B cell (primary cell): ENCODE data around the gene QSOX1. TPM values are rescaled to one million over a fixed set of nuclear protein-coding genes. Genes with fewer than 3 reads are reported as not detected.

Source experiments
- ATAC-seq: fragments of 200-7000 bp; cut with Tn5 transposase; one replicate; pipeline ENCODE4 v1.10.0; 2021; ENCODE audit warnings: low read depth, mild to moderate bottlenecking, moderate number of reproducible peaks, moderate library complexity
- CTCF ChIA-PET: fragments of 350-600 bp; sonication (Branson Sonifier 250); formaldehyde crosslinking; loops from one replicate; lab custom pipeline; 2021; ENCODE audit warnings: antibody characterized with exemption, inconsistent platforms; lab: Charles Lee
- POLR2A ChIA-PET: fragments of 350-600 bp; sonication (Branson Sonifier 250); formaldehyde crosslinking; loops from one replicate; lab custom pipeline; 2021; ENCODE audit warnings: antibody characterized with exemption; lab: Charles Lee
- DNase-seq: peaks from one replicate; pipeline ENCODE4 v3.0.0; 2013
- H2AFZ ChIP-seq: 2 replicates; pipeline ENCODE4 v1.6.1; 2012; ENCODE audit warnings: mild to moderate bottlenecking, low read depth, low read length; ENCODE audit not compliant: insufficient read depth, poor library complexity, severe bottlenecking
- H3K27ac ChIP-seq, 2 donors: 1 replicate in 1 of 2; 2 replicates in 1 of 2; pipeline ENCODE4 v1.5.1; 2012 to 2013; ENCODE audit warnings: low read length in 2 of 2, mild to moderate bottlenecking in 2 of 2, moderate library complexity in 1 of 2
- H3K27me3 ChIP-seq, 4 experiments: fragments of 200-600 bp in 1 of 4; sonication (generic) in 1 of 4; replicated peaks in 1 of 4; 1 replicate in 2 of 4; 2 replicates in 2 of 4; pipeline versions ENCODE4 v1.6.1 to v1.7.0; 2013 to 2016; ENCODE audit warnings: low read length in 3 of 4, mild to moderate bottlenecking in 2 of 4, mixed read lengths in 1 of 4, moderate library complexity in 1 of 4; ENCODE audit not compliant: insufficient read depth in 4 of 4, control insufficient read depth in 3 of 4; ENCODE audit errors: control extremely low read depth in 1 of 4
- H3K36me3 ChIP-seq, 2 experiments: replicated peaks in 1 of 2; 1 replicate in 1 of 2; 2 replicates in 1 of 2; pipeline versions ENCODE4 v1.6.1 to v1.7.1; 2013; ENCODE audit warnings: low read length in 1 of 2; ENCODE audit not compliant: insufficient read depth in 2 of 2, control insufficient read depth in 1 of 2; ENCODE audit errors: control extremely low read depth in 1 of 2, extremely low read depth in 1 of 2
- H3K4me1 ChIP-seq, 2 donors: fragments of 200-600 bp in 1 of 2; sonication (generic) in 1 of 2; 1 replicate in 1 of 2; 2 replicates in 1 of 2; pipeline versions ENCODE4 v1.5.1 to v1.6.1; 2013 to 2017; ENCODE audit warnings: low read length in 2 of 2; ENCODE audit not compliant: control insufficient read depth in 2 of 2, insufficient read depth in 2 of 2
- H3K4me2 ChIP-seq: replicated peaks from 2 replicates; pipeline ENCODE3; 2012; ENCODE audit warnings: mild to moderate bottlenecking, low read depth, low read length; ENCODE audit not compliant: poor library complexity, severe bottlenecking
- H3K4me3 ChIP-seq, 5 experiments: fragments of 200-600 bp in 1 of 5; sonication (generic) in 1 of 5; 1 replicate in 3 of 5; 2 replicates in 2 of 5; pipeline versions ENCODE4 v1.5.1 to v1.7.0; 2011 to 2016; ENCODE audit warnings: low read length in 4 of 5, mild to moderate bottlenecking in 4 of 5, low read depth in 2 of 5, control low read depth in 1 of 5, moderate library complexity in 1 of 5; ENCODE audit not compliant: insufficient read depth in 1 of 5; ENCODE audit errors: control extremely low read depth in 1 of 5, extremely low read depth in 1 of 5
- H3K79me2 ChIP-seq: fragments of 200-600 bp; sonication (generic); one replicate; pipeline ENCODE4 v1.6.0; 2016; ENCODE audit warnings: low read length; ENCODE audit not compliant: control insufficient read depth, insufficient read depth
- H3K9ac ChIP-seq: fragments of 200-600 bp; sonication (generic); 2 replicates; pipeline ENCODE4 v1.6.1; 2017; ENCODE audit warnings: mild to moderate bottlenecking, low read length, moderate library complexity
- H3K9me3 ChIP-seq, 3 donors: one replicate each; pipeline versions ENCODE4 v1.6.1 to v1.7.1; 2013; ENCODE audit warnings: low read length in 2 of 3; ENCODE audit not compliant: control insufficient read depth in 2 of 3, insufficient read depth in 1 of 3; ENCODE audit errors: control extremely low read depth in 1 of 3
- H4K20me1 ChIP-seq: 2 replicates; pipeline ENCODE4 v1.6.0; 2012; ENCODE audit warnings: mild to moderate bottlenecking, low read length; ENCODE audit not compliant: insufficient read depth, control insufficient read depth, poor library complexity, severe bottlenecking
- H3K27ac Mint-ChIP-seq: one replicate; pipeline ENCODE4 v1.8.0; 2021; ENCODE audit warnings: mixed read lengths
- H3K27me3 Mint-ChIP-seq: one replicate; pipeline ENCODE4 v1.8.0; 2021; ENCODE audit warnings: mixed read lengths
- H3K4me1 Mint-ChIP-seq: one replicate; pipeline ENCODE4 v1.8.0; 2021; ENCODE audit warnings: mixed read lengths
- H3K4me3 Mint-ChIP-seq: one replicate; pipeline ENCODE4 v1.8.0; 2021; ENCODE audit warnings: mixed read lengths
- H3K9me3 Mint-ChIP-seq: one replicate; pipeline ENCODE4 v1.8.0; 2022; ENCODE audit warnings: mixed read lengths; ENCODE audit not compliant: insufficient read depth
- EZH2 ChIP-seq: IDR thresholded peaks from 2 replicates; pipeline ENCODE4 v1.6.1; 2012; ENCODE audit warnings: borderline replicate concordance, low read depth, mild to moderate bottlenecking, moderate library complexity, low read length; ENCODE audit not compliant: insufficient read depth, poor library complexity, severe bottlenecking
- WGBS: methylation state at CpG from one replicate; pipeline ENCODE4 v1.1.5; 2013; ENCODE audit warnings: missing lambda C conversion rate; ENCODE audit not compliant: insufficient coverage; 5-methylcytosine and 5-hydroxymethylcytosine counted together
- intact Hi-C: fragments of 100-400 bp; cut with micrococcal nuclease; formaldehyde crosslinking; loops from one replicate; pipeline ENCODE4 v1.10.0; 2022
- polyA plus RNA-seq: library from polyadenylated mRNA; depleted of rRNA; stranded (reverse); fragments of >200 nt; gene quantifications from 2 replicates; pipeline ENCODE4 v1.2.3, GENCODE V29; 2012
- total RNA-seq, 2 donors: library from RNA; stranded (reverse); fragments of 120-200 nt in 1 of 2; gene quantifications; 1 replicate in 1 of 2; 2 replicates in 1 of 2; pipeline versions ENCODE4 v1.2.3 to v1.2.4, GENCODE V29; 2013 to 2022
- TF ChIP-seq, protein P1 (sequence below): fragments of 200-600 bp; IDR thresholded peaks from one replicate; pipeline ENCODE4 v1.8.0; 2022; ENCODE audit warnings: antibody characterized with exemption, mild to moderate bottlenecking

Gene QSOX1
- total and polyA plus RNA-seq, 2 donors (not counting 1 experiment from before 2014, with no cell fraction given), result 11.4 to 20.6 TPM

DNA sequence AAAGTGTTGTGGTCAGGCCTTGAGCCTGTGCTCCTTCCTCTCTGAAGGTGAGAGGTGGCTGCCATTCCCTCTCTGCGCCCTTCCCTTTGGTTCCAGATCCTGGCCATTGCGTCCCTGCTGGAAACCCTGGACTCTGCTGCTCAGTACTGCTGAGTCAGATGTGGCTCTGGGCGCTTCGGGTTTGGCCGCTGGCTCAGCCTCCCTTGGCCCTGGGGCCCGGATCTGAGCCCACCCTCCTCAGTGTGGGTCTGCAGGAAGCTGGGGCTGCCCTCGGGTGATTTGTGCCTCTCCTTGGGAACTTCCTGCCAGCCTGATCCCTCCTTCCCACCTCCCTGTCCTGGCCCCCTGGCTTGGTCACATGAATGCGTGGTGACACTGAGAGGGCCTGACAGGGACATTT lies 32.2 kb downstream of the QSOX1 start:
- WGBS, result 71% methylated on average over 8 of the region's 8 CpGs
- H2AFZ ChIP-seq, result no peak overlapping the region
- H3K27ac Mint-ChIP-seq, result no peak overlapping the region
- no peak overlapping the region for H3K4me3 Mint-ChIP-seq
- no peak overlapping the region for H3K27ac ChIP-seq
- H3K79me2 ChIP-seq, result no peaks in the 10 kb centered on the region
- H3K36me3 ChIP-seq, result peaks cover 0 to 20% of the 10 kb centered on the region in 2 experiments
- no peaks in the 10 kb centered on the region for H3K4me1 ChIP-seq
- H3K27me3 Mint-ChIP-seq, result no peaks in the 10 kb centered on the region
- ChIA-PET POLR2A (no interaction called here), CTCF (interaction anchor here (4.3 kb wide), 1 partner anchor 8 kb away, joined by 34 read pairs; no protein-coding TSS in a partner anchor)
- no peak overlapping the region for H3K9ac ChIP-seq
- no peaks in the 10 kb centered on the region for H4K20me1 ChIP-seq
- H3K27me3 ChIP-seq, result no peaks in the 10 kb centered on the region
- no peak for DNase-seq
- TF ChIP-seq EZH2, result no peak
- TF ChIP-seq, protein P1, sequence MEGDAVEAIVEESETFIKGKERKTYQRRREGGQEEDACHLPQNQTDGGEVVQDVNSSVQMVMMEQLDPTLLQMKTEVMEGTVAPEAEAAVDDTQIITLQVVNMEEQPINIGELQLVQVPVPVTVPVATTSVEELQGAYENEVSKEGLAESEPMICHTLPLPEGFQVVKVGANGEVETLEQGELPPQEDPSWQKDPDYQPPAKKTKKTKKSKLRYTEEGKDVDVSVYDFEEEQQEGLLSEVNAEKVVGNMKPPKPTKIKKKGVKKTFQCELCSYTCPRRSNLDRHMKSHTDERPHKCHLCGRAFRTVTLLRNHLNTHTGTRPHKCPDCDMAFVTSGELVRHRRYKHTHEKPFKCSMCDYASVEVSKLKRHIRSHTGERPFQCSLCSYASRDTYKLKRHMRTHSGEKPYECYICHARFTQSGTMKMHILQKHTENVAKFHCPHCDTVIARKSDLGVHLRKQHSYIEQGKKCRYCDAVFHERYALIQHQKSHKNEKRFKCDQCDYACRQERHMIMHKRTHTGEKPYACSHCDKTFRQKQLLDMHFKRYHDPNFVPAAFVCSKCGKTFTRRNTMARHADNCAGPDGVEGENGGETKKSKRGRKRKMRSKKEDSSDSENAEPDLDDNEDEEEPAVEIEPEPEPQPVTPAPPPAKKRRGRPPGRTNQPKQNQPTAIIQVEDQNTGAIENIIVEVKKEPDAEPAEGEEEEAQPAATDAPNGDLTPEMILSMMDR, result no peak
- no peaks in the 10 kb centered on the region for H3K4me1 Mint-ChIP-seq
- H3K9me3 Mint-ChIP-seq, result no peaks in the 10 kb centered on the region
- intact Hi-C loops, result no loop called here
- no peaks in the 10 kb centered on the region for H3K9me3 ChIP-seq
- no peak overlapping the region for H3K4me2 ChIP-seq
- H3K4me3 ChIP-seq, result no peak overlapping the region
- no peak for ATAC-seq

DNA sequence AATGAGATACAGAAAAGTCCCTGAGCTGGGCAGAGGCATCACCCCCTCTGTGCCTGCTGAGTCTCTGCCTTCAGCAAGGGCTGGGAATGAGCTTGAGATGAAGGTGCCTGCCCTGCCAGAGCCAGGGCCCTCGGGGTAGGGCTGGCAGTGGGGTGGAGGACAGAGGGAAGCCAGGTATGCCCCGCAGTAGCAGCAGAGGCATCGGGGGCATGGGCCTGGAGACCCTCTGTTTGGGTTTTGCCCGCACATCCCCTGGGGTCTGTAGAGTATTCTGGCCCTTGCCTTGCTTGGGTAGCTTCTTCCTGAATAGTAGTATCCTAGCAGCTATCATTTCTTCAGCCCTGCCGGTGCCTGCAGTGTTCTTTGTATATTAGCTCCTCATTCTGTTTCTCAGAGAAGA lies 33.0 kb downstream of the QSOX1 start:
- intact Hi-C loops, result loop anchor here (2.0 kb wide), 1 partner anchor 295 kb away; no protein-coding TSS in a partner anchor
- H3K27me3 ChIP-seq, result no peaks in the 10 kb centered on the region
- H3K4me2 ChIP-seq, result no peak overlapping the region
- H3K27me3 Mint-ChIP-seq, result no peaks in the 10 kb centered on the region
- H3K36me3 ChIP-seq, result peaks cover 0 to 16% of the 10 kb centered on the region in 2 experiments
- DNase-seq (no peak), ATAC-seq (no peak)
- H3K9me3 ChIP-seq, result no peaks in the 10 kb centered on the region
- no peak overlapping the region for H3K27ac ChIP-seq
- H3K9me3 Mint-ChIP-seq, result no peaks in the 10 kb centered on the region
- H2AFZ ChIP-seq, result no peak overlapping the region
- H3K27ac Mint-ChIP-seq, result no peak overlapping the region
- H3K4me1 Mint-ChIP-seq, result no peaks in the 10 kb centered on the region
- no peaks in the 10 kb centered on the region for H4K20me1 ChIP-seq
- H3K4me3 ChIP-seq, result no peak overlapping the region
- ChIA-PET CTCF (interaction anchor here (1.0 to 4.3 kb wide), 4 partner anchors 9 to 295 kb away, joined by 3 to 34 read pairs (median 6); no protein-coding TSS in a partner anchor), POLR2A (no interaction called here)
- WGBS, result 88% methylated on average over 3 of the region's 5 CpGs
- H3K4me3 Mint-ChIP-seq, result no peak overlapping the region
- no peak overlapping the region for H3K9ac ChIP-seq
- no peak for TF ChIP-seq EZH2
- TF ChIP-seq, protein P1, result no peak
- H3K79me2 ChIP-seq, result no peaks in the 10 kb centered on the region
- no peaks in the 10 kb centered on the region for H3K4me1 ChIP-seq
